ENCODE measurements around the gene UNK.

Gene UNK, protein sequence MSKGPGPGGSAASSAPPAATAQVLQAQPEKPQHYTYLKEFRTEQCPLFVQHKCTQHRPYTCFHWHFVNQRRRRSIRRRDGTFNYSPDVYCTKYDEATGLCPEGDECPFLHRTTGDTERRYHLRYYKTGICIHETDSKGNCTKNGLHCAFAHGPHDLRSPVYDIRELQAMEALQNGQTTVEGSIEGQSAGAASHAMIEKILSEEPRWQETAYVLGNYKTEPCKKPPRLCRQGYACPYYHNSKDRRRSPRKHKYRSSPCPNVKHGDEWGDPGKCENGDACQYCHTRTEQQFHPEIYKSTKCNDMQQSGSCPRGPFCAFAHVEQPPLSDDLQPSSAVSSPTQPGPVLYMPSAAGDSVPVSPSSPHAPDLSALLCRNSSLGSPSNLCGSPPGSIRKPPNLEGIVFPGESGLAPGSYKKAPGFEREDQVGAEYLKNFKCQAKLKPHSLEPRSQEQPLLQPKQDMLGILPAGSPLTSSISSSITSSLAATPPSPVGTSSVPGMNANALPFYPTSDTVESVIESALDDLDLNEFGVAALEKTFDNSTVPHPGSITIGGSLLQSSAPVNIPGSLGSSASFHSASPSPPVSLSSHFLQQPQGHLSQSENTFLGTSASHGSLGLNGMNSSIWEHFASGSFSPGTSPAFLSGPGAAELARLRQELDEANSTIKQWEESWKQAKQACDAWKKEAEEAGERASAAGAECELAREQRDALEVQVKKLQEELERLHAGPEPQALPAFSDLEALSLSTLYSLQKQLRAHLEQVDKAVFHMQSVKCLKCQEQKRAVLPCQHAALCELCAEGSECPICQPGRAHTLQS

GRCh38 chr17:75784473-75785015 lies at the start of gene UNK:
Gene UNK, plus strand, starts transcription at chr17:75784806. Its CDS starts 75 bp downstream, at chr17:75784881.
- DNase-seq: peak; percentile 89 to 97

- DNase-seq: no peak
Observed at GRCh38 chr17:75736173-75736835, 48.3 kb upstream of the UNK start.

- no peak for DNase-seq
Observed at GRCh38 chr17:75737133-75737962, 47.3 kb upstream of the UNK start.

- DNase-seq: no peak
Observed at GRCh38 chr17:75738218-75738802, 46.3 kb upstream of the UNK start.

GRCh38 chr17:75739174-75739573 lies 45.4 kb upstream of the UNK start:
- no peak for DNase-seq

DNA sequence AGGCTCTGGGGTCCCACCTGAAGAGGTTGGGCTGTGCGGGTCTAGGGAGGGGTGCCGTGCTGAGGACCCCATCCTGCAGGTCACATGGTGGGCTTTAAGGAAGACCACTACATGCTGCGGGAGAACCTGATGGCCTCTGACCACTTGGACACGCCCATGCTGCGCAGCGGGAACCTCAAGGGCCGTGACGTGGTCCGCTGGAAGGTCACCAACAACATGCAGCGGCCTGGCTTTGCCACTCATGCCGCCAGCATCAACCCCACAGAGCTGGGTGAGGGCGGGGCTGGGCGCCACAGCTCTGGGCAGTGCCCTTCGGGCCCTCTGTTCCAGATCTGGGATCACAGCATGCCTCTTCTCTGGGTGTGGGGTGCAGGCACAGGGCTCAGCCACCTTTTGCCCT lies 44.8 kb upstream of the UNK start:
- no peak for DNase-seq

- DNase-seq: no peak
Observed at GRCh38 chr17:75740215-75740614, 44.4 kb upstream of the UNK start.

- DNase-seq: no peak
Observed at GRCh38 chr17:75740631-75741077, 44.0 kb upstream of the UNK start.

GRCh38 chr17:75742337-75742736 lies 42.3 kb upstream of the UNK start:
- no peak for DNase-seq

DNA sequence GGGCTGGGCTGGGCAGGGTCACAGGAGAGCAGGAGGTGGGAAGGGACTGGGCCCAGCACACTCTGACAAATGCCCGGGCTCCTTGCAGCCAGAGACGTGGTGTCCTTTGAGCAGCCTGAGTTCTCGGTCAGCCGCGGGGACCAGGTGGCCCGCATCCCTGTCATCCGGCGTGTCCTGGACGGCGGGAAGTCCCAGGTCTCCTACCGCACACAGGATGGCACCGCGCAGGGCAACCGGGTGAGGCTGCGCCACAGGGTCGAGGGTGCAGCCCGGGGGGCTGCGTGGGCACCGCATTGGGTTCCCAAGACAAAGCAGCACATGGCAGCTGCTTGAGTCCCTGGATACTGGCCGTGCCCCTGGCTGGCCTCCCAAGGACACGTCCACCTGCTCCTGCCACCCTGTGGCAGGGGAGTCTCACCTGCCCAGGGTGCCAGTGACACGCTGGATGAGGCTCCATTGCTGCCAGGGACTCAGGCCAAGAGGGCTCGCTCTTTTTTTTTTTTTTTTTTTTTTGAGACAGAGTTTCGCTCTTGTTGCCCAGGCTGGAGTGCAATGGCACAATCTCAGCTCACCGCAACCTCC lies 40.9 kb upstream of the UNK start:
- no peak for DNase-seq

DNA sequence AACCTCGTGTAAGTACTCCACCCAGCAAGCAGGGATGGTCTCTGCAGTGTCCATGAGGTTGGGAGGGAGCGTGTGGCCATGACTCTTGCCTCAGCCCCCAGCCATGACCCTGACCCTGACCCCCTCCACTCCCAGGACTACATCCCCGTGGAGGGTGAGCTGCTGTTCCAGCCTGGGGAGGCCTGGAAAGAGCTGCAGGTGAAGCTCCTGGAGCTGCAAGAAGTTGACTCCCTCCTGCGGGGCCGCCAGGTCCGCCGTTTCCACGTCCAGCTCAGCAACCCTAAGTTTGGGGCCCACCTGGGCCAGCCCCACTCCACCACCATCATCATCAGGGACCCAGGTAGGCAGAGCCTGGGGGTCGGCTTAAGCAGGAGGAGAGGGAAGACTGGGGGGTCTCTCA lies 35.9 kb upstream of the UNK start:
- DNase-seq: no peak

- peak in 1 of 2 experiments; percentile 49 for DNase-seq
Observed at GRCh38 chr17:75749545-75750389, 34.8 kb upstream of the UNK start.

GRCh38 chr17:75750661-75751423 lies 33.8 kb upstream of the UNK start:
- no peak for DNase-seq

DNA sequence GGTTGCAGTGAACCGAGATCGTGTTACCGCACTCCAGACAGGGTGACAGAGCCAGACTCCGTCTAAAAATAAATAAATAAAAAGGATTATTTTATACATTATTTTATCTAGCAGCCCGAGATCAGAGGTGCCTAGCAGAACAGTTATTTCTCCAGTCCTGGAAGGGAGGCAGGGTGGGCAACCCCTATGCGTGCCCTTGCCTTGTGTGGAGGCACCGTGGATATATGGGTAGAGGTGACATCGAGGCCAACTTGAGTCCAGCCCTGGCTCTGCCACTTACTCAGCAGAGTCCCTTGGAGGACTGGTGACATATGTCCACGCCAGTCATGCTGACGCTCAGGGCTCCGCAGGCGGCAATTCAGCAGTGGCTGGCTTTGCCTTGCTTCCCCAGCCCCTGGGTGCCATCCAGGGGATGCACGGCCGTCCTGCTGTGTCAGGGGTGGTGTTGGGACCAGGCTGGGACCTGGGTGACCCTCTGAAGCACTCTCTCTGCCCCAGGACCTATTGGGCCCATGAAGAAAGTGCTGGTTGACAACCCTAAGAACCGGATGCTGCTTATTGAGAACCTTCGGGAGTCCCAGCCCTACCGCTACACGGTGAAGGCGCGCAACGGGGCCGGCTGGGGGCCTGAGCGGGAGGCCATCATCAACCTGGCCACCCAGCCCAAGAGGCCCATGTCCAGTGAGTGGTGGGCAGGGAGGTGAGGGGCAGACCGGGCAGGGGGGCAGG lies 32.8 kb upstream of the UNK start:
- DNase-seq: no peak

- DNase-seq: no peak
Observed at GRCh38 chr17:75752405-75752709, 32.2 kb upstream of the UNK start.

DNA sequence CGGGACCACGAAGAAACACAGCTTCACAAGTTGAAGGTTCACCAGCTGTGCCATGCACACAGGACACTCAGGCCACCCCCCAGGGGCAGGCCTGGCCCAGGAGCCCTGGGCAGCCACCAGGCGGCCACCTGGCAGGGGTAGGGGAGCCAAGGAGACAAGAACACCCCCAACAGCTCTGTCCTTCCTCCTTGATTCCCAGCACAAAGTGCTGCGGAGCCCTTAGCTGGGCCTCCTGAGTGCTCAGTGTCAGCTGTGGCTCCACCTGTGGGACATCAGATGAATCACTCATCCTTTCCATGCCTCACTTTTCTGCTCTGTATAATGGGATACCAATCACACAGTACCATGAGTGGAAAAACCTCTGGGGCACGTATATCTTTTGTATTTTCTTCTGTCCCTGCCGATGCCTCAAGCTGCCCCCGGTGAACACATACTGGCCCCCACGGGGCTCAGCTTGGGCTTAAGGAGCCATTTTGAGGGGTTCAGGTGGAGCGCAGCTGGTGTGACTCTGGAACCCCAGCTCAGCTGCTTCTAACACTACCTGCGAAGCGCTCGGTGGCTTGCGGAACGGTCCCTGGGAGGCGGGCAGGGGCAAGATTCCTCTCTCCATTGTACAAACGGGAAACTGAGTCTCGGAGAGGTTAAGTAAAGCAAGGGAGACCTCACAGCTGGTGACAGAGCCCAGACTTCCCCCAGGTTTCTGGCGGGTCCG lies 31.6 kb upstream of the UNK start:
- no peak for DNase-seq

GRCh38 chr17:75753514-75754377 lies 30.9 kb upstream of the UNK start:
- no peak for DNase-seq

All from SW 1271 (cell line).